ENCODE data around the gene KRT9.
"Not testable (repeated sequence)": the region's sequence is repeated elsewhere in the genome, so short reads cannot be mapped to it uniquely, and the experiment has no call there.

The KRT9 gene, protein sequence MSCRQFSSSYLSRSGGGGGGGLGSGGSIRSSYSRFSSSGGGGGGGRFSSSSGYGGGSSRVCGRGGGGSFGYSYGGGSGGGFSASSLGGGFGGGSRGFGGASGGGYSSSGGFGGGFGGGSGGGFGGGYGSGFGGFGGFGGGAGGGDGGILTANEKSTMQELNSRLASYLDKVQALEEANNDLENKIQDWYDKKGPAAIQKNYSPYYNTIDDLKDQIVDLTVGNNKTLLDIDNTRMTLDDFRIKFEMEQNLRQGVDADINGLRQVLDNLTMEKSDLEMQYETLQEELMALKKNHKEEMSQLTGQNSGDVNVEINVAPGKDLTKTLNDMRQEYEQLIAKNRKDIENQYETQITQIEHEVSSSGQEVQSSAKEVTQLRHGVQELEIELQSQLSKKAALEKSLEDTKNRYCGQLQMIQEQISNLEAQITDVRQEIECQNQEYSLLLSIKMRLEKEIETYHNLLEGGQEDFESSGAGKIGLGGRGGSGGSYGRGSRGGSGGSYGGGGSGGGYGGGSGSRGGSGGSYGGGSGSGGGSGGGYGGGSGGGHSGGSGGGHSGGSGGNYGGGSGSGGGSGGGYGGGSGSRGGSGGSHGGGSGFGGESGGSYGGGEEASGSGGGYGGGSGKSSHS

GRCh38 chr17:41571561-41572434 is at the start of gene KRT9:
Gene KRT9, minus strand, starts transcription at chr17:41572059. Its CDS starts 67 bp downstream, at chr17:41571992.
- no peak for TF ChIP-seq CTCF (conservative IDR thresholded peaks at IDR 0.05; ENCODE audit: low read depth, low read length)
- no peak for DNase-seq (ENCODE audit: low read depth)
- H3K4me3 ChIP-seq (ENCODE audit: low read length), result no peak within 1 kb of the TSS

- H3K4me3 ChIP-seq (ENCODE audit: low read length), result not testable (repeated sequence)
Observed at GRCh38 chr17:41621435-41621817, 49.6 kb upstream of the KRT9 start.

DNA sequence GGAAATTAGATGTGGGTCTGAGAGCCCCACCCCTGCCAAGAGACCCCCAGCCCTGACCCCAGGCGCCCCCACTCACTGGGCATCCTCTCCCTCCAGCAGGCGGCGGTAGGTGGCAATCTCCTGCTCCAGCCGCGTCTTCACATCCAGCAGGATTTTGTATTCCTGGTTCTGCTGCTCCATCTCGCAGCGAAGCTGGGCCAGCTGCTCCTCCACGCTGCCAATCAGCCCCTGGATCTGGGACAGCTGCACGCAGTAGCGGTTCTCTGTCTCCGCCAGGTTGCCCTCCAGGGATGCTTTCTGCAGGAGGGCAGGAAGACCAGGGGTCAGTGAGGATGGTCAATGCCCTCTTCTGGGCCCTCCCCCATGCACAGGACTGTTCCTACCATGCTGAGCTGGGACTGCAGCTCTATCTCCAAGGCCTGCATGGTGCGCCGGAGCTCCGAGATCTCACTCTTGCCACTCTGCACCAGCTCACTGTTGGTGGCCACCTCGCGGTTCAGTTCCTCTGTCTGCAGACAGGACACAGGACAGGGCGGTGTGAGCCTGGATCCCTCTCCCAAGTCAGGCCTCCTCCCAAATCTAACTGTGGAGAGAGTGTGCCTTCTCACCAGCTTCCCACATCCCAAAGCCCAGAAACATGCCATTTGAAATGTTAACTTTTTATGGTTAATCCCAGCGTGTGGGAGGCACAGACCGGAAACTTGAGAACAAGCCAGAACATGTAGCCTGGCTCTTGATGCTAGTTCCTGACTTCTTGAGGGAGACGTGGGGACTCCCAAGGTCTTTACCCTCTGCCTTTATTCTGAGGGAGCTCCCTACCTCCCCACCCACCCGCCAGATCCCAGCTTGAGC is 49.0 kb upstream of the KRT9 start:
- no peak for DNase-seq (ENCODE audit: low read depth)
- TF ChIP-seq CTCF (conservative IDR thresholded peaks at IDR 0.05; ENCODE audit: low read depth, low read length), result no peak
- H3K4me3 ChIP-seq (ENCODE audit: low read length), result no peak overlapping the region

More at GRCh38 chr17:41621435-41621817, 49.6 kb upstream of the KRT9 start:
- not testable (repeated sequence) for DNase-seq (ENCODE audit: low read depth)

DNA sequence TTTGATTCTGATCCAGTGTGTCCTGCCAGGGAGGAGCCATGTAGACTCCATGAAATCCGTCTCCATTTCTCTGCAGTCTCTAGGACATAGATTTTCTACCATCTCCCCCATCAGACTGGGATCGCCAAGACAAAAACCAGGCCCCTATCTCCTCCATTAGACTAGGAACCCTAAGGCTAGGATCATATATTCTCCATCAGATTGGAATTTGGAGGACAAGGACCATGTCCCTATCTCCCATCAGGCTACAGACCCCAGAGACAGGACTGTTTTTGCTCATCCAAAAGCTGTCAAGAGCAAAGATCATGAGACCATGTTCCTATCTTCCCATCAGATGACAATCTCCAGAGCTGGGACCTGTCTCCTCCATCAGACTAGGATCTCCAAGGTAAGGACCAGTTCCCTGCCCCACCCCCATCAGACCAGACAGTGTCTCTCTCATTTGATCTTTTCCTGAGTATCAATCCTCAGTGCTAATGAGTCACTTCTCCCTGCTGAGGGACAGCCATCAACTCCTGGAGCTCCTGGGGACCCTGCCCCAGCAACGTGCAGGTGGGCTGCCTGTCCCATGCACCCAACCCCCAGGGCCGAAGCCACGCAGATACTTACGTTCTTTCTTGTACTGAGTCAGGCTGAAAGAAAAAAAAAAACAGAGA is 48.2 kb upstream of the KRT9 start:
- not testable (repeated sequence) for H3K4me3 ChIP-seq (ENCODE audit: low read length); DNase-seq (ENCODE audit: low read depth)

GRCh38 chr17:41619036-41619926 is 47.4 kb upstream of the KRT9 start:
- no peak for DNase-seq (ENCODE audit: low read depth)
- no peak overlapping the region for H3K4me3 ChIP-seq (ENCODE audit: low read length)
- TF ChIP-seq CTCF (conservative IDR thresholded peaks at IDR 0.05; ENCODE audit: low read depth, low read length), result no peak

GRCh38 chr17:41618341-41619035 is 46.6 kb upstream of the KRT9 start:
- TF ChIP-seq CTCF (conservative IDR thresholded peaks at IDR 0.05; ENCODE audit: low read depth, low read length), result no peak
- H3K4me3 ChIP-seq (ENCODE audit: low read length), result no peak overlapping the region
- no peak for DNase-seq (ENCODE audit: low read depth)

Measured in retinal pigment epithelial cell (primary cell).